Kidney (tissue), 14 donors: Measurements from ENCODE around the gene KAT2B. TPM values are rescaled to one million over a fixed set of nuclear protein-coding genes. Genes with fewer than 3 reads are reported as not detected.

Experiments used
- DNase-seq, 5 donors: peaks; one replicate each; pipeline ENCODE4 v3.0.0-alpha.2; 2013 to 2020
- FAIRE-seq: peaks from 2 replicates; lab custom pipeline; 2012; peaks lifted over from hg19 to GRCh38; lab: Jason Lieb, UNC
- H3K27ac ChIP-seq, 2 donors: one replicate each; pipeline ENCODE4 v1.7.0; 2013; ENCODE audit warnings: low read depth in 2 of 2, low read length in 2 of 2, inconsistent platforms in 1 of 2
- H3K27me3 ChIP-seq: one replicate; pipeline ENCODE4 v1.7.1; 2013; ENCODE audit warnings: low read length, inconsistent platforms; ENCODE audit not compliant: control insufficient read depth, insufficient read depth
- H3K36me3 ChIP-seq, 3 donors: one replicate each; pipeline versions ENCODE4 v1.7.0 to v1.7.1; 2013; ENCODE audit warnings: low read length in 3 of 3, control low read depth in 1 of 3, inconsistent platforms in 1 of 3; ENCODE audit not compliant: insufficient read depth in 3 of 3, control insufficient read depth in 2 of 3
- H3K4me1 ChIP-seq, 3 donors: one replicate each; pipeline versions ENCODE4 v1.7.0 to v1.7.1; 2013; ENCODE audit warnings: low read length in 3 of 3, inconsistent platforms in 1 of 3, low read depth in 1 of 3; ENCODE audit not compliant: control insufficient read depth in 2 of 3, insufficient read depth in 2 of 3
- H3K4me3 ChIP-seq, 3 donors: one replicate each; pipeline versions ENCODE4 v1.7.0 to v1.8.1; 2013; ENCODE audit warnings: low read length in 3 of 3, control low read depth in 1 of 3, inconsistent platforms in 1 of 3
- H3K9ac ChIP-seq, 3 donors: one replicate each; pipeline versions ENCODE4 v1.7.0 to v1.7.1; 2013; ENCODE audit warnings: low read length in 3 of 3, control low read depth in 1 of 3, inconsistent platforms in 1 of 3
- H3K9me3 ChIP-seq, 3 donors: one replicate each; pipeline versions ENCODE4 v1.7.0 to v1.7.1; 2013; ENCODE audit warnings: low read length in 3 of 3, control low read depth in 1 of 3, inconsistent platforms in 1 of 3; ENCODE audit not compliant: control insufficient read depth in 2 of 3, insufficient read depth in 1 of 3
- intact Hi-C: fragments of 100-400 bp; cut with DNase I; formaldehyde crosslinking; loops from one replicate; pipeline ENCODE4 v1.11.1; 2022
- polyA plus RNA-seq: library from polyadenylated mRNA; stranded (reverse); fragments of 350-450 nt; fragmentation: Illumina TruSeq; extraction: RNeasy Lipid Tissue Mini Kit (QIAGEN cat#74804); gene quantifications from one replicate; pipeline ENCODE4 v1.2.3, GENCODE V29; 2014; ENCODE audit warnings: low read depth, low replicate concordance; ENCODE audit not compliant: insufficient read depth
- total RNA-seq: library from RNA; stranded (reverse); fragmentation: NEBNext Ultra II Directional; extraction: Animal tissue kit (Norgen Biotek cat#: 25700); gene quantifications from one replicate; pipeline ENCODE4 v1.2.1, GENCODE V29; 2021
- TF ChIP-seq, protein P1 (sequence below): IDR thresholded peaks from 3 replicates; pipeline ENCODE4 v1.5.1; 2012; ENCODE audit warnings: mild to moderate bottlenecking, moderate library complexity, borderline replicate concordance; ENCODE audit not compliant: insufficient read depth; ENCODE audit errors: extremely low read depth
- donor health status: control.
- donor health status: control.
- donor health status: control.
- donor health status: control.
- donor health status: control.
- donor health status: DM: yes; HTN: yes; CAD: no.
- donor health status: Normal renal cell carcinoma (clear cell type).

Gene KAT2B
- total and polyA plus RNA-seq, 2 donors from 2014 or later, result 9.5 to 30.1 TPM

DNA sequence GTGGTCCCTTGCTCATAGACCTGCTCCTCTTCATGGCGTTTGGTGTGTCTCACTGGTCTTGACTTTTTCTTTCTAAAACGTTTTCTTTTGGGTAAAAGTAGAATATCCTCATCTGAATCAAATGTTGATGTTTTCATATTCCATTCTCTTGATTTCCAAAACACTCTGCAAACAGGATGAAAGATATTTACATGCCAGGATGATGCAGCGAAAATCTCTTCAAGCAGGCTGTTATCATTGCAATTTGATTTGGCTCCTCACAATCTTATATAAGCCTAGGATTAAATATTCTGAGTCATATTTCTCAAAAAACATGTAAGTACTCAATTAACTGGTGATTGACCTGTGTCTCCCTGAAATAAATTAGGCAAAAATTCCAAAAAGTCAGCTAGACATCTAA, 38.3 kb upstream of the KAT2B start:
- Histone ChIP-seq H3K27ac (no peak overlapping the region), H3K4me1 (no peaks in the 10 kb centered on the region), H3K9me3 (no peaks in the 10 kb centered on the region), H3K27me3 (no peaks in the 10 kb centered on the region), H3K9ac (no peak overlapping the region), H3K4me3 (no peak overlapping the region), H3K36me3 (no peaks in the 10 kb centered on the region)
- TF ChIP-seq, protein P1, sequence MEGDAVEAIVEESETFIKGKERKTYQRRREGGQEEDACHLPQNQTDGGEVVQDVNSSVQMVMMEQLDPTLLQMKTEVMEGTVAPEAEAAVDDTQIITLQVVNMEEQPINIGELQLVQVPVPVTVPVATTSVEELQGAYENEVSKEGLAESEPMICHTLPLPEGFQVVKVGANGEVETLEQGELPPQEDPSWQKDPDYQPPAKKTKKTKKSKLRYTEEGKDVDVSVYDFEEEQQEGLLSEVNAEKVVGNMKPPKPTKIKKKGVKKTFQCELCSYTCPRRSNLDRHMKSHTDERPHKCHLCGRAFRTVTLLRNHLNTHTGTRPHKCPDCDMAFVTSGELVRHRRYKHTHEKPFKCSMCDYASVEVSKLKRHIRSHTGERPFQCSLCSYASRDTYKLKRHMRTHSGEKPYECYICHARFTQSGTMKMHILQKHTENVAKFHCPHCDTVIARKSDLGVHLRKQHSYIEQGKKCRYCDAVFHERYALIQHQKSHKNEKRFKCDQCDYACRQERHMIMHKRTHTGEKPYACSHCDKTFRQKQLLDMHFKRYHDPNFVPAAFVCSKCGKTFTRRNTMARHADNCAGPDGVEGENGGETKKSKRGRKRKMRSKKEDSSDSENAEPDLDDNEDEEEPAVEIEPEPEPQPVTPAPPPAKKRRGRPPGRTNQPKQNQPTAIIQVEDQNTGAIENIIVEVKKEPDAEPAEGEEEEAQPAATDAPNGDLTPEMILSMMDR, result no peak
- no peak for FAIRE-seq
- no peak for DNase-seq
- intact Hi-C loops, result no loop called here

DNA sequence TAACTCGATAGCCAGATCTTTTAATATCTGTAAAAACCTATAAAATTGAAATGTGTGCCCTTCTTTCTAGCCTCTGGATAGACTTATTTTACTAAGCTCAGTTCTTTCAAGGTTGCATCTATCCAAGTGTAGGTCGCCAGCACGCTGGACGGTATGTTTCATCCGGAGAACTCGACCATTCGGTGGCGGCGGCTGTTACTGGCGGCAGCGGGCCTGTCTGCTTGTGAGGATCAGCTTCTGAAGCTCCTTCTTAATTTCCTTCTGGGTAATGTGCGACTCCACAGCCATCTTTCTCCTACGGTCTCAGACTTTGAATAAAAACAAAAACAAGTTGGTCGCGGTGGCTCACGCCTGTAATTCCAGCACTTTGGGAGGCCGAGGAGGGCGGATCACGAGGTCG, 32.3 kb upstream of the KAT2B start:
- FAIRE-seq (no peak), DNase-seq (no peak)
- intact Hi-C loops, result no loop called here

DNA sequence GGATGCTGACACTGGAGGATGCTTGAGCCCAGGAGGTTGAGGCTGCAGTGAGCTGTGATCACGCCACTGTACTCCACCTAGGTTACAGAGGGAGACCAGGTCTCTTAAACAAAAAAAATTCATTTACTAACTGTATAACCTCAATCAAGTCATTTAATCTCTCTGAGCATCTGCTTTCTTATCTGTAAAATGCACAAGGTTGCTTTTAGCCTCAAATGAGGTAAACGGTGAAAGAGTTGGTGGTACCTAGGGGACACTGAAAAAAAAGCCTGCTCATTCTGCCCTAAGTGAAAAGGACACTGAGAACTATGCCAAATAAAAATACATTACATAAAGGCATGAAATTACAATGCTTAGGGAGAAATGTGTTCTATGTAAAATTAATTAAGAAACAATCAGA, 31.6 kb upstream of the KAT2B start:
- H3K4me1 ChIP-seq, result no peaks in the 10 kb centered on the region
- DNase-seq, result no peak
- no peak overlapping the region for H3K9ac ChIP-seq
- intact Hi-C loops, result no loop called here
- no peaks in the 10 kb centered on the region for H3K27me3 ChIP-seq
- H3K36me3 ChIP-seq, result no peaks in the 10 kb centered on the region
- H3K27ac ChIP-seq, result no peak overlapping the region
- FAIRE-seq, result no peak
- TF ChIP-seq, protein P1, result no peak
- H3K9me3 ChIP-seq, result no peaks in the 10 kb centered on the region
- no peak overlapping the region for H3K4me3 ChIP-seq

More for the DNA sequence above, 32.3 kb upstream of the KAT2B start:
- H3K27ac ChIP-seq, result no peak overlapping the region
- H3K36me3 ChIP-seq, result no peaks in the 10 kb centered on the region
- no peaks in the 10 kb centered on the region for H3K27me3 ChIP-seq
- no peaks in the 10 kb centered on the region for H3K9me3 ChIP-seq
- no peaks in the 10 kb centered on the region for H3K4me1 ChIP-seq
- H3K4me3 ChIP-seq, result no peak overlapping the region
- H3K9ac ChIP-seq, result no peak overlapping the region
- TF ChIP-seq, protein P1, result no peak

DNA sequence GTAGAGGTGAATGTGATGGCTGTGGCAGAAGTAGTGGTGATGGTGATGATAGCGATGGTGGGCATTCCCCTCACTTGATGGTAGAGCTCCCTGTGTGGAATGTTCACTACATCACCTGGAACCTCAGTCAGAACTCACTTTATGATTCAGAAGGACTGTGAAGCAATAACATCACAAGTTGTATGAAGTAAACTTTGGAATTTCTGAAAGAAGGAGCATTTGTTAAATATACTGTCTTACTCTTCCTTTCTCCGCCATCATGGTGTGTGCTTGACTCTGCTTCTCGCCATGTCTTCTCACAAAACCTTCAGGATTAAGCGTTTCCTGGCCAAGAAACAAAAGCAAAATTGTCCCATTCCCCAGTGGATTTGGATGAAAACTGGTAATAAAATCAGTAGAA, 28.1 kb upstream of the KAT2B start, which contains the start of gene PP2D1:
Gene PP2D1, minus strand, starts transcription at position 101 of the 400 bp plus-strand sequence. CDS start 192 bp downstream, outside the sequence.
- TF ChIP-seq, protein P1, result no peak
- no peak for FAIRE-seq
- intact Hi-C loops, result no loop called here
- H3K9ac ChIP-seq, result no peak within 1 kb of the TSS
- DNase-seq, result no peak
- no peak within 1 kb of the TSS for H3K27ac ChIP-seq
- H3K9me3 ChIP-seq, result no peaks in the 10 kb centered on the region
- H3K4me1 ChIP-seq, result no peaks in the 10 kb centered on the region
- no peak within 1 kb of the TSS for H3K4me3 ChIP-seq
- no peaks in the 10 kb centered on the region for H3K27me3 ChIP-seq
- H3K36me3 ChIP-seq, result no peaks in the 10 kb centered on the region
